ENCODE measurements around the gene TRIP11. TPM values are rescaled to one million over a fixed set of nuclear protein-coding genes. Genes with fewer than 3 reads are reported as not detected.

Gene TRIP11
- total and polyA plus RNA-seq, 2 donors (not counting 1 experiment from before 2014, with no cell fraction given) = 28.6 to 50.4 TPM

DNA sequence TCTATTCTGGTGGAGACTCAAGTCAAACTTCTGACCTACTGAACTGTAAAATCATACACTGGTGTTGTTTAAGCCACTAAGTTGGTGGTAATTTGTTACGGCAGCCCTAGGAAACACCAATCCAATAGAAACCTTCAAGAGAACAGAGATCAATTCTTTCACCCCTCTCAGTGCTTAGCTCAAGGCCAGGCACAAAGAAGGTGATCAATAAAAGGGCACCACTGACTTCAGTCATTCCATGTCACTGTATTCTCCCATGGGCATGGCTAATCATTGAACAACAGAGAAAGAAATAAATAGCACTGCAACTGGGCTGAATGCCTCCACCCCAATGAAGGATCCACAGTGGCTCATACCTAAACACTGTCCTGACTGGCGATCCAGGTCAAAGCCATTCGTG, 99.7 kb downstream of the TRIP11 start:
- Histone ChIP-seq H2AFZ (ENCODE audit: low read length) (no peak overlapping the region), H3K27ac (ENCODE audit: insufficient read depth, low read length) (no peak overlapping the region), H3K27me3 (ENCODE audit: control insufficient read depth, insufficient read depth, low read length) (no peaks in the 10 kb centered on the region), H3K79me2 (ENCODE audit: control insufficient read depth, insufficient read depth, low read length) (peaks cover 7% of the 10 kb centered on the region), H3K4me2 (ENCODE audit: extremely low read depth, insufficient read depth, low read length) (no peak overlapping the region), H3K9me3 (ENCODE audit: control insufficient read depth, insufficient read depth, low read depth, low read length) (no peaks in the 10 kb centered on the region), H3K9ac (ENCODE audit: insufficient read depth, low read length) (no peak overlapping the region), H3K36me3 (ENCODE audit: control insufficient read depth, insufficient read depth, low read length) (no peaks in the 10 kb centered on the region), H3K4me3 (replicated peaks in 1 of 4; ENCODE audit: control extremely low read depth in 1 of 4, insufficient read depth in 1 of 4, low read depth in 3 of 4, low read length in 4 of 4) (no peak overlapping the region), H4K20me1 (ENCODE audit: control insufficient read depth, extremely low read depth, insufficient read depth, low read length) (no peaks in the 10 kb centered on the region), H3K4me1 (ENCODE audit: control insufficient read depth, extremely low read depth, insufficient read depth, low read length) (no peaks in the 10 kb centered on the region)
- DNase-seq (ENCODE audit: low read depth in 2 of 2) = no peak
- TF ChIP-seq, protein P1, sequence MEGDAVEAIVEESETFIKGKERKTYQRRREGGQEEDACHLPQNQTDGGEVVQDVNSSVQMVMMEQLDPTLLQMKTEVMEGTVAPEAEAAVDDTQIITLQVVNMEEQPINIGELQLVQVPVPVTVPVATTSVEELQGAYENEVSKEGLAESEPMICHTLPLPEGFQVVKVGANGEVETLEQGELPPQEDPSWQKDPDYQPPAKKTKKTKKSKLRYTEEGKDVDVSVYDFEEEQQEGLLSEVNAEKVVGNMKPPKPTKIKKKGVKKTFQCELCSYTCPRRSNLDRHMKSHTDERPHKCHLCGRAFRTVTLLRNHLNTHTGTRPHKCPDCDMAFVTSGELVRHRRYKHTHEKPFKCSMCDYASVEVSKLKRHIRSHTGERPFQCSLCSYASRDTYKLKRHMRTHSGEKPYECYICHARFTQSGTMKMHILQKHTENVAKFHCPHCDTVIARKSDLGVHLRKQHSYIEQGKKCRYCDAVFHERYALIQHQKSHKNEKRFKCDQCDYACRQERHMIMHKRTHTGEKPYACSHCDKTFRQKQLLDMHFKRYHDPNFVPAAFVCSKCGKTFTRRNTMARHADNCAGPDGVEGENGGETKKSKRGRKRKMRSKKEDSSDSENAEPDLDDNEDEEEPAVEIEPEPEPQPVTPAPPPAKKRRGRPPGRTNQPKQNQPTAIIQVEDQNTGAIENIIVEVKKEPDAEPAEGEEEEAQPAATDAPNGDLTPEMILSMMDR (conservative IDR thresholded peaks at IDR 0.05 in 1 of 2, IDR thresholded peaks at IDR 0.05 in 1 of 2; ENCODE audit: low read depth in 1 of 2, low read length in 2 of 2) = no peak
- TF ChIP-seq EZH2 (IDR thresholded peaks at IDR 0.05; ENCODE audit: low read length, missing control alignments) = no peak

DNA sequence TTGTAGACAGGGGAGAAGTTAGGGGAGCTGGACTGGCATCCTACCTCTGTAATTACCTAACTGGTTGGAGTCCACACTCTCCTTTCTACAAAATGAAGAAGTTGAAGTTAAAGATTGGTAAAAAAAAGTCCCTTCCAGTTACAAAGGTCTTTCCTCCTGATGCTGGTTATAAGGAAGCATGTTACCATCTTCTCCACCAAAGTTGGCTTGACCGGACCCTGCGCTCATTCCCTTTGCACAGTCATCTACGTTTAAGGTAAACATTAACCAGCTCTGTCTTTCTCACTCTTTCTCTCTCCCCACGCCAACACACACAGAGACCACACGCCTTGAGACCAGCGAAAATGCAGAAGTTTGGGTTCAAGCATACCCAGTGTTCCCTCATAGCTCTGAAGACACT, 104.3 kb downstream of the TRIP11 start:
- no peak overlapping the region for H3K9ac ChIP-seq (ENCODE audit: insufficient read depth, low read length)
- no peak for DNase-seq (ENCODE audit: low read depth in 2 of 2)
- H3K79me2 ChIP-seq (ENCODE audit: control insufficient read depth, insufficient read depth, low read length) = no peaks in the 10 kb centered on the region
- H3K27me3 ChIP-seq (ENCODE audit: control insufficient read depth, insufficient read depth, low read length) = no peaks in the 10 kb centered on the region
- no peak overlapping the region for H3K4me2 ChIP-seq (ENCODE audit: extremely low read depth, insufficient read depth, low read length)
- H3K27ac ChIP-seq (ENCODE audit: insufficient read depth, low read length) = no peak overlapping the region
- peaks cover 2% of the 10 kb centered on the region for H3K36me3 ChIP-seq (ENCODE audit: control insufficient read depth, insufficient read depth, low read length)
- no peaks in the 10 kb centered on the region for H3K4me1 ChIP-seq (ENCODE audit: control insufficient read depth, extremely low read depth, insufficient read depth, low read length)
- no peak overlapping the region for H2AFZ ChIP-seq (ENCODE audit: low read length)
- TF ChIP-seq, protein P1 (conservative IDR thresholded peaks at IDR 0.05 in 1 of 2, IDR thresholded peaks at IDR 0.05 in 1 of 2; ENCODE audit: low read depth in 1 of 2, low read length in 2 of 2) = no peak
- TF ChIP-seq EZH2 (IDR thresholded peaks at IDR 0.05; ENCODE audit: low read length, missing control alignments) = no peak
- no peaks in the 10 kb centered on the region for H4K20me1 ChIP-seq (ENCODE audit: control insufficient read depth, extremely low read depth, insufficient read depth, low read length)
- no peaks in the 10 kb centered on the region for H3K9me3 ChIP-seq (ENCODE audit: control insufficient read depth, insufficient read depth, low read depth, low read length)
- no peak overlapping the region for H3K4me3 ChIP-seq (replicated peaks in 1 of 4; ENCODE audit: control extremely low read depth in 1 of 4, insufficient read depth in 1 of 4, low read depth in 3 of 4, low read length in 4 of 4)

DNA sequence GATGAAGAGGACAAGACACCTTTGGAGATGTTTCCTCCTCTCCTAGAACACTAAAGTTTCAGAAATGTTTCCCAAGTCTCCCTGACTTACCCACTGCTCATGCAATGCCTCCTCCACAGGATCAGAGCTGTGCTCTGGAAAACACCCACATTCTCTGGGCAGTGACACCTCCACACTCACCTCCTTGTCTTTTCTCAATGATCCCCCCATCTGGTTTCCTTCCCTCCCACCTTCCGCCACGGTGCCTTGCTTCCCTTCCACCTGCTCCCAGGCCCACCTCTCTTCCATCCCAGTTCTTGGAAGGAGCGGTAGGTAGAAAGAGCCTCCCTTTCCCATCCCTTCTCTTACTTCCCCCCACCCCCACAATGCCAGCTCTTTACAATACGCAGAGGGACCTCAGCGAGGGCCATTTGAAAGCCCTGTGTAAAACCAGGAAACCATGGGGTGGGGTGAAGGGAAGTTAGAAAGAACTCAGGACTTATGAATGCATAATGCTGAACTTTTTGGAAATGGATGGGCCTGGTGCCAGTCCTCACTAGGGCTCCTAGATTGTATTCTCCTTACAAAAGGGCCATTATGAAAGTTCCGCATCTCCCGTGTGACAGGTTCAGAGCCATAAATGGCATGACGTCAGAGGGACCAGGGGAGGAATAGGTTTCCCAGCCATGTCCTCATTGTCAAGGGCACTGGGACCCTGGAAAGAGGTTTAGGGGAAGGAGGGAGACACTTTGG, 105.1 kb downstream of the TRIP11 start:
- TF ChIP-seq EZH2 (IDR thresholded peaks at IDR 0.05; ENCODE audit: low read length, missing control alignments) = no peak
- TF ChIP-seq, protein P1 (conservative IDR thresholded peaks at IDR 0.05 in 1 of 2, IDR thresholded peaks at IDR 0.05 in 1 of 2; ENCODE audit: low read depth in 1 of 2, low read length in 2 of 2) = no peak
- H3K9ac ChIP-seq (ENCODE audit: insufficient read depth, low read length) = no peak overlapping the region

More for the DNA sequence above, 105.1 kb downstream of the TRIP11 start:
- peaks cover 2% of the 10 kb centered on the region for H3K36me3 ChIP-seq (ENCODE audit: control insufficient read depth, insufficient read depth, low read length)
- no peaks in the 10 kb centered on the region for H3K9me3 ChIP-seq (ENCODE audit: control insufficient read depth, insufficient read depth, low read depth, low read length)
- H3K79me2 ChIP-seq (ENCODE audit: control insufficient read depth, insufficient read depth, low read length) = no peaks in the 10 kb centered on the region
- H4K20me1 ChIP-seq (ENCODE audit: control insufficient read depth, extremely low read depth, insufficient read depth, low read length) = no peaks in the 10 kb centered on the region
- H2AFZ ChIP-seq (ENCODE audit: low read length) = no peak overlapping the region
- H3K27me3 ChIP-seq (ENCODE audit: control insufficient read depth, insufficient read depth, low read length) = no peaks in the 10 kb centered on the region
- no peak for DNase-seq (ENCODE audit: low read depth in 2 of 2)
- H3K4me3 ChIP-seq (replicated peaks in 1 of 4; ENCODE audit: control extremely low read depth in 1 of 4, insufficient read depth in 1 of 4, low read depth in 3 of 4, low read length in 4 of 4) = no peak overlapping the region
- H3K4me1 ChIP-seq (ENCODE audit: control insufficient read depth, extremely low read depth, insufficient read depth, low read length) = no peaks in the 10 kb centered on the region
- H3K4me2 ChIP-seq (ENCODE audit: extremely low read depth, insufficient read depth, low read length) = no peak overlapping the region
- H3K27ac ChIP-seq (ENCODE audit: insufficient read depth, low read length) = no peak overlapping the region

Data from fibroblast of lung (primary cell).